WTC11 (cell line): Measurements from ENCODE around the gene CDC73. TPM values are rescaled to one million over a fixed set of nuclear protein-coding genes. Genes with fewer than 3 reads are reported as not detected.

Experiments
- ATAC-seq: fragments of 200-7000 bp; cut with Tn5 transposase; 2 replicates; pipeline ENCODE4 v1.10.0; 2021; ENCODE audit warnings: mild to moderate bottlenecking, moderate library complexity
- CTCF ChIA-PET: fragments of 300-600 bp; sonication (Branson Sonifier 250); formaldehyde crosslinking; loops from one replicate; lab custom pipeline; 2021; ENCODE audit warnings: antibody characterized with exemption; lab: Charles Lee
- POLR2A ChIA-PET: fragments of 350-600 bp; sonication (Branson Sonifier 250); formaldehyde crosslinking; loops from one replicate; lab custom pipeline; 2021; ENCODE audit warnings: antibody characterized with exemption; lab: Charles Lee
- DNase-seq: peaks from one replicate; pipeline ENCODE4 v3.0.0; 2021; ENCODE audit warnings: low spot score
- H3K27ac Mint-ChIP-seq: 2 replicates; pipeline ENCODE4 v1.8.0; 2021; ENCODE audit warnings: mixed read lengths
- H3K27me3 Mint-ChIP-seq: 2 replicates; pipeline ENCODE4 v1.8.0; 2021; ENCODE audit warnings: low read depth, mild to moderate bottlenecking, moderate library complexity, mixed read lengths
- H3K36me3 Mint-ChIP-seq: 2 replicates; pipeline ENCODE4 v1.8.0; 2021; ENCODE audit warnings: mixed read lengths
- H3K4me1 Mint-ChIP-seq: 2 replicates; pipeline ENCODE4 v1.8.0; 2022; ENCODE audit warnings: mixed read lengths
- H3K4me3 Mint-ChIP-seq: 2 replicates; pipeline ENCODE4 v1.8.0; 2021; ENCODE audit warnings: mild to moderate bottlenecking, moderate library complexity, mixed read lengths
- H3K9me3 Mint-ChIP-seq: 2 replicates; pipeline ENCODE4 v1.8.0; 2021; ENCODE audit warnings: mixed read lengths
- AFF4 ChIP-seq: sonication (generic); formaldehyde crosslinking; IDR thresholded peaks from 2 replicates; pipeline ENCODE4 v1.8.1; 2023; ENCODE audit warnings: mild to moderate bottlenecking, missing genetic modification reagents, borderline replicate concordance
- CREB1 ChIP-seq: sonication (generic); formaldehyde crosslinking; IDR thresholded peaks from 2 replicates; pipeline ENCODE4 v1.8.0; 2023; ENCODE audit warnings: mild to moderate bottlenecking, missing genetic modification reagents
- ELF4 ChIP-seq: sonication (generic); formaldehyde crosslinking; IDR thresholded peaks from 2 replicates; pipeline ENCODE4 v1.8.1; 2022; ENCODE audit warnings: low read depth, mild to moderate bottlenecking, moderate library complexity, missing genetic modification reagents
- ESRRA ChIP-seq: sonication (generic); formaldehyde crosslinking; IDR thresholded peaks from 2 replicates; pipeline ENCODE4 v1.8.1; 2022; ENCODE audit warnings: mild to moderate bottlenecking, missing genetic modification reagents, borderline replicate concordance
- FOXJ3 ChIP-seq: sonication (generic); formaldehyde crosslinking; IDR thresholded peaks from 2 replicates; pipeline ENCODE4 v1.9.0; 2021; ENCODE audit warnings: missing genetic modification reagents, mild to moderate bottlenecking, borderline replicate concordance
- FOXP1 ChIP-seq: sonication (generic); formaldehyde crosslinking; IDR thresholded peaks from 2 replicates; pipeline ENCODE4 v1.8.0; 2022; ENCODE audit warnings: missing genetic modification reagents, mild to moderate bottlenecking, moderate library complexity, borderline replicate concordance
- GTF2I ChIP-seq: fragments of 250-450 bp; sonication (Bioruptor Pico); conservative IDR thresholded peaks from 2 replicates; pipeline ENCODE4 v1.4.0; 2021; ENCODE audit warnings: mild to moderate bottlenecking
- HMGA2 ChIP-seq: fragments of 250-450 bp; sonication (Bioruptor Pico); IDR thresholded peaks from 2 replicates; pipeline ENCODE4 v1.4.0; 2021; ENCODE audit warnings: mild to moderate bottlenecking, moderate library complexity
- HMGXB4 ChIP-seq: sonication (generic); formaldehyde crosslinking; IDR thresholded peaks from 2 replicates; pipeline ENCODE4 v1.8.1; 2023; ENCODE audit warnings: mild to moderate bottlenecking, moderate library complexity, missing genetic modification reagents
- JAZF1 ChIP-seq: fragments of 250-450 bp; sonication (Bioruptor Pico); IDR thresholded peaks from 2 replicates; pipeline ENCODE4 v1.9.0; 2021; ENCODE audit warnings: moderate library complexity, mild to moderate bottlenecking, inconsistent platforms
- MAX ChIP-seq: sonication (generic); formaldehyde crosslinking; IDR thresholded peaks from 2 replicates; pipeline ENCODE4 v1.8.0; 2022; ENCODE audit warnings: mild to moderate bottlenecking, missing genetic modification reagents
- NFATC4 ChIP-seq: fragments of 250-450 bp; sonication (Bioruptor Pico); IDR thresholded peaks from 2 replicates; pipeline ENCODE4 v1.9.0; 2021; ENCODE audit warnings: mild to moderate bottlenecking
- NR2C2 ChIP-seq: sonication (generic); formaldehyde crosslinking; IDR thresholded peaks from 2 replicates; pipeline ENCODE4 v1.8.0; 2022; ENCODE audit warnings: mild to moderate bottlenecking, missing genetic modification reagents
- OVOL2 ChIP-seq: fragments of 250-450 bp; sonication (Bioruptor Pico); IDR thresholded peaks from 2 replicates; pipeline ENCODE4 v1.9.0; 2021; ENCODE audit warnings: mild to moderate bottlenecking, borderline replicate concordance
- SP1 ChIP-seq: sonication (generic); formaldehyde crosslinking; conservative IDR thresholded peaks from 2 replicates; pipeline ENCODE4 v1.8.1; 2022; ENCODE audit warnings: missing genetic modification reagents
- ZBTB21 ChIP-seq: sonication (generic); formaldehyde crosslinking; IDR thresholded peaks from 2 replicates; pipeline ENCODE4 v1.8.1; 2023; ENCODE audit warnings: mild to moderate bottlenecking, missing genetic modification reagents, borderline replicate concordance
- ZNF138 ChIP-seq: sonication (generic); formaldehyde crosslinking; conservative IDR thresholded peaks from 2 replicates; pipeline ENCODE4 v1.8.1; 2022; ENCODE audit warnings: mild to moderate bottlenecking, moderate library complexity, missing genetic modification reagents
- ZNF263 ChIP-seq: sonication (generic); formaldehyde crosslinking; IDR thresholded peaks from 2 replicates; pipeline ENCODE4 v1.8.1; 2022; ENCODE audit warnings: low read depth, mild to moderate bottlenecking, moderate library complexity, missing genetic modification reagents
- ZNF317 ChIP-seq: sonication (generic); formaldehyde crosslinking; IDR thresholded peaks from 2 replicates; pipeline ENCODE4 v1.8.1; 2023; ENCODE audit warnings: low read depth, mild to moderate bottlenecking, moderate library complexity, missing genetic modification reagents, borderline replicate concordance
- ZNF423 ChIP-seq: fragments of 250-450 bp; sonication (Bioruptor Pico); IDR thresholded peaks from 2 replicates; pipeline ENCODE4 v2.1.2; 2022; ENCODE audit warnings: mild to moderate bottlenecking, moderate library complexity
- ZNF512 ChIP-seq: sonication (generic); formaldehyde crosslinking; IDR thresholded peaks from 2 replicates; pipeline ENCODE4 v1.8.1; 2022; ENCODE audit warnings: missing genetic modification reagents, borderline replicate concordance
- ZNF532 ChIP-seq: fragments of 250-450 bp; sonication (Bioruptor Pico); IDR thresholded peaks from 2 replicates; pipeline ENCODE4 v1.9.0; 2021; ENCODE audit warnings: mild to moderate bottlenecking, borderline replicate concordance
- total RNA-seq: library from RNA; stranded (reverse); gene quantifications from 3 replicates; pipeline ENCODE4 v1.2.3, GENCODE V29; 2021

Gene CDC73
- total RNA-seq, 1 experiment from 2014 or later = 57.1 TPM

- Mint-ChIP-seq H3K36me3 (peaks cover 6% of the 10 kb centered on the region), H3K4me3 (peak overlapping the region; percentile 93), H3K27ac (no peak overlapping the region; the same call in 1 of the 2 replicates), H3K4me1 (peaks cover 16% of the 10 kb centered on the region), H3K27me3 (no peaks in the 10 kb centered on the region; the same call in none of the 2 replicates), H3K9me3 (no peaks in the 10 kb centered on the region)
- ATAC-seq (no peak), DNase-seq (no peak)
- TF ChIP-seq ZNF512 (CRISPR knock-in tag) (no peak), NR2C2 (CRISPR knock-in tag) (no peak), CREB1 (CRISPR knock-in tag) (no peak), ZNF423 (CRISPR knock-in tag) (no peak), SP1 (no peak)
- POLR2A ChIA-PET = interaction anchor here (1.1 kb wide), 1 partner anchor 62 kb away, joined by 6 read pairs; the partner anchor contains the start of genes RO60 and UCHL5
- CTCF ChIA-PET = interaction anchor here (2.1 to 2.8 kb wide), 2 partner anchors 50 to 647 kb away, joined by 4 to 15 read pairs; no protein-coding TSS in a partner anchor
Measured at GRCh38 chr1:193120604-193121166, 1.1 kb upstream of the CDC73 start.

GRCh38 chr1:193123751-193124150 is 1.9 kb downstream of the CDC73 start:
- POLR2A ChIA-PET = interaction anchor here (1.8 kb wide), 1 partner anchor 65 kb away, joined by 9 read pairs; the partner anchor contains the start of genes RO60 and UCHL5
- TF ChIP-seq FOXP1 (CRISPR knock-in tag) (no peak), OVOL2 (CRISPR knock-in tag) (no peak), CREB1 (CRISPR knock-in tag) (no peak), GTF2I (CRISPR knock-in tag) (no peak), HMGXB4 (CRISPR knock-in tag) (no peak), ESRRA (CRISPR knock-in tag) (no peak), ZNF532 (CRISPR knock-in tag) (no peak), MAX (CRISPR knock-in tag) (no peak), AFF4 (CRISPR knock-in tag) (no peak), NFATC4 (CRISPR knock-in tag) (no peak), ZNF317 (CRISPR knock-in tag) (no peak), HMGA2 (CRISPR knock-in tag) (no peak), ZBTB21 (CRISPR knock-in tag) (no peak), ZNF263 (CRISPR knock-in tag) (no peak), FOXJ3 (no peak), ELF4 (CRISPR knock-in tag) (no peak), JAZF1 (no peak), ZNF138 (CRISPR knock-in tag) (no peak)

More at GRCh38 chr1:193123751-193124150, 1.9 kb downstream of the CDC73 start:
- H3K4me1 Mint-ChIP-seq = peaks cover 16% of the 10 kb centered on the region
- no peaks in the 10 kb centered on the region for H3K9me3 Mint-ChIP-seq
- H3K27ac Mint-ChIP-seq = peak overlapping the region; percentile 51; the same call in 1 of the 2 replicates
- ATAC-seq = no peak
- DNase-seq = no peak
- CTCF ChIA-PET = no interaction called here
- peak overlapping the region; percentile 93 for H3K4me3 Mint-ChIP-seq
- no peaks in the 10 kb centered on the region; the same call in none of the 2 replicates for H3K27me3 Mint-ChIP-seq
- H3K36me3 Mint-ChIP-seq = peaks cover 20% of the 10 kb centered on the region
